Endothelial cell of umbilical vein (primary cell): ENCODE results near the gene COL17A1. TPM values are rescaled to one million over a fixed set of nuclear protein-coding genes. Genes with fewer than 3 reads are reported as not detected.
A peak's percentile ranks its signal among the peaks of the same experiment; 100 is the strongest.

Experiments
- BruUV-seq: library from RNA; stranded (reverse); fragments of 400-500 nt; replicated peaks from 2 replicates; lab custom pipeline; 2021; lab: Mats Ljungman, UMichigan
- CTCF ChIA-PET: fragments of 300-600, 350-600 bp; sonication (Branson Sonifier 250); formaldehyde crosslinking; loops from one replicate; lab custom pipeline; 2021; ENCODE audit warnings: antibody characterized with exemption, inconsistent platforms; lab: Charles Lee
- POLR2A ChIA-PET: fragments of 300-600, 350-600 bp; sonication (Branson Sonifier 250); formaldehyde crosslinking; loops from one replicate; lab custom pipeline; 2021; ENCODE audit warnings: antibody characterized with exemption, inconsistent platforms; lab: Charles Lee
- DNase-seq: peaks from one replicate; pipeline ENCODE4 v3.0.0-alpha.2; 2011; ENCODE audit warnings: low read depth, low spot score
- FAIRE-seq: peaks from 2 replicates; lab custom pipeline; 2011; peaks lifted over from hg19 to GRCh38; lab: Jason Lieb, UNC
- H2AFZ ChIP-seq: 2 replicates; pipeline ENCODE4 v1.6.0; 2012; ENCODE audit warnings: low read depth, low read length, control low read depth, inconsistent platforms
- H3K27ac ChIP-seq: 2 replicates; pipeline ENCODE4 v1.5.1; 2011; ENCODE audit warnings: low read depth, mild to moderate bottlenecking, control low read depth, low read length, moderate library complexity; ENCODE audit not compliant: insufficient read depth
- H3K27me3 ChIP-seq, 2 experiments: 2 replicates each; pipeline versions ENCODE4 v1.6.0 to v1.6.1; 2011; ENCODE audit warnings: low read length in 2 of 2, mixed read lengths in 1 of 2; ENCODE audit not compliant: control insufficient read depth in 2 of 2, insufficient read depth in 2 of 2
- H3K36me3 ChIP-seq, 2 experiments: 2 replicates in 1 of 2; 3 replicates in 1 of 2; pipeline ENCODE4 v1.5.1; 2011; ENCODE audit warnings: low read length in 2 of 2, mild to moderate bottlenecking in 1 of 2, moderate library complexity in 1 of 2; ENCODE audit not compliant: control insufficient read depth in 2 of 2, insufficient read depth in 2 of 2; ENCODE audit errors: extremely low read depth in 1 of 2
- H3K4me1 ChIP-seq: 3 replicates; pipeline ENCODE4 v1.5.1; 2011; ENCODE audit warnings: mild to moderate bottlenecking, low read length; ENCODE audit not compliant: control insufficient read depth, insufficient read depth; ENCODE audit errors: extremely low read depth
- H3K4me2 ChIP-seq: 2 replicates; pipeline ENCODE4 v1.6.1; 2011; ENCODE audit warnings: low read length, control low read depth, mixed read lengths; ENCODE audit not compliant: insufficient read depth
- H3K4me3 ChIP-seq, 3 experiments: fragments of 200-600 bp in 1 of 3; sonication (generic), shearing (Covaris generic) in 1 of 3; replicated peaks in 1 of 3; 2 replicates each; pipeline ENCODE4 v1.5.1; 2011 to 2016; ENCODE audit warnings: control low read depth in 3 of 3, low read length in 3 of 3, mild to moderate bottlenecking in 2 of 3, inconsistent platforms in 1 of 3, low read depth in 1 of 3, moderate library complexity in 1 of 3; ENCODE audit not compliant: insufficient read depth in 1 of 3
- H3K79me2 ChIP-seq: 2 replicates; pipeline ENCODE4 v1.6.0; 2012; ENCODE audit warnings: low read length, inconsistent platforms; ENCODE audit not compliant: control insufficient read depth, insufficient read depth
- H3K9ac ChIP-seq: replicated peaks from 2 replicates; pipeline ENCODE3; 2011; ENCODE audit warnings: low read length, control low read depth; ENCODE audit not compliant: insufficient read depth; ENCODE audit errors: extremely low read depth
- H3K9me1 ChIP-seq: replicated peaks from 3 replicates; pipeline ENCODE4 v1.6.0; 2011; ENCODE audit warnings: mild to moderate bottlenecking, low read length; ENCODE audit not compliant: control insufficient read depth, insufficient read depth; ENCODE audit errors: extremely low read depth
- H3K9me3 ChIP-seq: replicated peaks from 2 replicates; pipeline ENCODE4 v1.5.1; 2012; ENCODE audit warnings: low read length, inconsistent platforms; ENCODE audit not compliant: control insufficient read depth, insufficient read depth
- H4K20me1 ChIP-seq: replicated peaks from 2 replicates; pipeline ENCODE3; 2011; ENCODE audit warnings: mild to moderate bottlenecking, low read length; ENCODE audit not compliant: control insufficient read depth, insufficient read depth; ENCODE audit errors: extremely low read depth
- EZH2 ChIP-seq: IDR thresholded peaks from 2 replicates; pipeline ENCODE4 v1.6.1; 2012; ENCODE audit warnings: borderline replicate concordance, low read depth, mild to moderate bottlenecking, moderate library complexity, low read length, inconsistent platforms; ENCODE audit not compliant: severe bottlenecking
- FOS ChIP-seq: IDR thresholded peaks from 2 replicates; pipeline ENCODE4 v1.6.1; 2011; ENCODE audit warnings: mild to moderate bottlenecking, low read length, moderate library complexity, borderline replicate concordance; ENCODE audit not compliant: insufficient read depth
- GATA2 ChIP-seq: IDR thresholded peaks from 2 replicates; pipeline ENCODE4 v1.7.0; 2011; ENCODE audit warnings: low read depth, mild to moderate bottlenecking, moderate library complexity, mixed read lengths, low read length; ENCODE audit not compliant: insufficient read length, insufficient read depth
- JUN ChIP-seq: IDR thresholded peaks from 2 replicates; pipeline ENCODE4 v1.6.1; 2011; ENCODE audit warnings: borderline replicate concordance, low read depth; ENCODE audit not compliant: insufficient read length, insufficient read depth
- MYC ChIP-seq: IDR thresholded peaks from one replicate; pipeline ENCODE4 v1.6.1; 2011; ENCODE audit warnings: mild to moderate bottlenecking, low read depth, low read length
- POLR2A ChIP-seq: IDR thresholded peaks from 2 replicates; pipeline ENCODE4 v1.6.1; 2012; ENCODE audit warnings: low read depth, mild to moderate bottlenecking, control low read depth, low read length
- POLR2AphosphoS5 ChIP-seq: IDR thresholded peaks from 2 replicates; pipeline ENCODE4 v1.6.1; 2012; ENCODE audit warnings: low read depth, mild to moderate bottlenecking, control low read depth, low read length, moderate library complexity; ENCODE audit not compliant: insufficient read depth
- dilution Hi-C: fragments of 300-500 bp; cut with MboI; formaldehyde crosslinking; loops from one replicate; pipeline ENCODE4 v1.15.0; 2019; ENCODE audit warnings: low sequenced_read_pairs; ENCODE audit not compliant: extremely low pct_ligation_motif_present
- intact Hi-C: fragments of 100-400 bp; cut with micrococcal nuclease; formaldehyde crosslinking; loops from one replicate; pipeline ENCODE4 v1.10.0; 2022
- polyA plus RNA-seq, 4 experiments: library from polyadenylated mRNA; depleted of rRNA in 3 of 4; stranded (reverse) in 3 of 4; unstranded in 1 of 4; fragments of >200 nt; gene quantifications; 2 replicates each; pipeline versions ENCODE4 v1.2.1 to v1.2.3, GENCODE V29; 2011 to 2012; ENCODE audit warnings: missing spikeins in 1 of 4
- total RNA-seq: library from RNA; stranded (reverse); gene quantifications from 2 replicates; pipeline ENCODE4 v1.2.3, GENCODE V29; 2021
- TF ChIP-seq, protein P1 (sequence below): IDR thresholded peaks from 2 replicates; pipeline ENCODE4 v1.6.1; 2011; ENCODE audit not compliant: insufficient read depth, insufficient read length
- TF ChIP-seq, protein P2 (sequence below), 2 donors: IDR thresholded peaks; 1 replicate in 1 of 2; 2 replicates in 1 of 2; pipeline ENCODE4 v1.5.1; 2011; ENCODE audit warnings: low read length in 2 of 2, mild to moderate bottlenecking in 2 of 2, moderate library complexity in 2 of 2, control low read depth in 1 of 2, inconsistent platforms in 1 of 2, low read depth in 1 of 2; ENCODE audit not compliant: insufficient read depth in 1 of 2; ENCODE audit errors: extremely low read depth in 1 of 2

Gene COL17A1
- total and polyA plus RNA-seq, 2 donors (not counting 3 experiments of a cell fraction or from before 2014, with no cell fraction given) = 0.57 to 1.3 TPM

DNA sequence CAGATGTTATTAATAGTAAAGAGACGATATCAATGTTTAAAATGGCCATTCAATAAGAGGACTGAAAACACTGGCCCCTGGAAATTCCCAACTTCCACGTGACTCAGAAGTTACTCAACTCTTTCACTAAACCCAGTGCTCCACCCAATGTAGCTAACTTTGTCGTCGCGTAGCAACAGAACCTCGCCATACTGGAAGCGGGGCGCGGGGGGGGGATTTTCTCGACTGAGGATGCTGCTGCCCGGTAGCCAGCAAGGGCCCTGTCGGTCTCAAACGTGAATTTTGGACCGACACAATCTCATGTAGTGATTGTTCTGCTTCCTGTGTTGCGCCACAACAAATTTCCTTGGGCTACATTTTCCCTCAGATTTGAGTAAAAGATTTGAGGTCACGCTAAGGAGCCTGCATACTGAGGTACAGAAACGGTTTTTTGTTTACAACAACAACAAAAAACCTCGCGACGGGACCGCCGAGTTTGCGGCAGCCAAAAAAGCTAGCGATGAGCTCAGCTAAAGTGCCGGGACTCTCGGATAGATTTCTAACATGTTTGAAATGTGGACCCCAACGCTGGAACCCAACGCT is 35.3 kb upstream of the COL17A1 start:
- H3K4me2 ChIP-seq = peak overlapping the region; percentile 86
- no peaks in the 10 kb centered on the region for H4K20me1 ChIP-seq
- H3K27me3 ChIP-seq = no peaks in the 10 kb centered on the region
- H3K9me1 ChIP-seq = no peaks in the 10 kb centered on the region
- H3K79me2 ChIP-seq = no peaks in the 10 kb centered on the region
- H3K4me1 ChIP-seq = peaks cover 27% of the 10 kb centered on the region
- H3K9me3 ChIP-seq = no peaks in the 10 kb centered on the region
- dilution Hi-C loops (no loop called here), intact Hi-C loops (loop anchor here (1.0 to 5.0 kb wide), 10 partner anchors 45 to 364 kb away; partner anchors contain the start of genes SLK and STN1)
- peak overlapping the region; percentile 25 to 71 (median 40) for H3K4me3 ChIP-seq
- TF ChIP-seq JUN = peak; percentile 23
- TF ChIP-seq EZH2 = no peak
- TF ChIP-seq MYC = no peak
- TF ChIP-seq FOS = peak; percentile 42
- peak; percentile 9 for TF ChIP-seq POLR2A
- TF ChIP-seq, protein P1, sequence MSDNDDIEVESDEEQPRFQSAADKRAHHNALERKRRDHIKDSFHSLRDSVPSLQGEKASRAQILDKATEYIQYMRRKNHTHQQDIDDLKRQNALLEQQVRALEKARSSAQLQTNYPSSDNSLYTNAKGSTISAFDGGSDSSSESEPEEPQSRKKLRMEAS = no peak
- TF ChIP-seq, protein P2, sequence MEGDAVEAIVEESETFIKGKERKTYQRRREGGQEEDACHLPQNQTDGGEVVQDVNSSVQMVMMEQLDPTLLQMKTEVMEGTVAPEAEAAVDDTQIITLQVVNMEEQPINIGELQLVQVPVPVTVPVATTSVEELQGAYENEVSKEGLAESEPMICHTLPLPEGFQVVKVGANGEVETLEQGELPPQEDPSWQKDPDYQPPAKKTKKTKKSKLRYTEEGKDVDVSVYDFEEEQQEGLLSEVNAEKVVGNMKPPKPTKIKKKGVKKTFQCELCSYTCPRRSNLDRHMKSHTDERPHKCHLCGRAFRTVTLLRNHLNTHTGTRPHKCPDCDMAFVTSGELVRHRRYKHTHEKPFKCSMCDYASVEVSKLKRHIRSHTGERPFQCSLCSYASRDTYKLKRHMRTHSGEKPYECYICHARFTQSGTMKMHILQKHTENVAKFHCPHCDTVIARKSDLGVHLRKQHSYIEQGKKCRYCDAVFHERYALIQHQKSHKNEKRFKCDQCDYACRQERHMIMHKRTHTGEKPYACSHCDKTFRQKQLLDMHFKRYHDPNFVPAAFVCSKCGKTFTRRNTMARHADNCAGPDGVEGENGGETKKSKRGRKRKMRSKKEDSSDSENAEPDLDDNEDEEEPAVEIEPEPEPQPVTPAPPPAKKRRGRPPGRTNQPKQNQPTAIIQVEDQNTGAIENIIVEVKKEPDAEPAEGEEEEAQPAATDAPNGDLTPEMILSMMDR (IDR thresholded peaks at IDR 0.05; ENCODE audit: extremely low read depth in 1 of 2, insufficient read depth in 1 of 2, low read depth in 1 of 2, low read length in 2 of 2) = no peak
- no peak for TF ChIP-seq GATA2
- no peak for TF ChIP-seq POLR2AphosphoS5
- H2AFZ ChIP-seq = peak overlapping the region; percentile 84
- TSS peak; percentile 98 for BruUV-seq
- FAIRE-seq (peak; percentile 72), DNase-seq (peak; percentile 93)
- CTCF ChIA-PET = interaction anchor here (1.0 to 4.9 kb wide), 38 partner anchors 8 to 408 kb away, joined by 3 to 87 read pairs (median 5); partner anchors contain the start of genes CFAP58 and GSTO1
- POLR2A ChIA-PET = interaction anchor here (0.7 to 0.9 kb wide), 3 partner anchors 66 to 204 kb away, joined by 3 to 4 read pairs (median 3); no protein-coding TSS in a partner anchor
- H3K9ac ChIP-seq = peak overlapping the region; percentile 99
- no peaks in the 10 kb centered on the region for H3K36me3 ChIP-seq
- H3K27ac ChIP-seq = peak overlapping the region; percentile 97
